ENCODE measurements around the gene METRNL.

The METRNL gene

GRCh38 chr17:83081684-83082201 is 2.3 kb downstream of the METRNL start:
- TF ChIP-seq, protein P1, sequence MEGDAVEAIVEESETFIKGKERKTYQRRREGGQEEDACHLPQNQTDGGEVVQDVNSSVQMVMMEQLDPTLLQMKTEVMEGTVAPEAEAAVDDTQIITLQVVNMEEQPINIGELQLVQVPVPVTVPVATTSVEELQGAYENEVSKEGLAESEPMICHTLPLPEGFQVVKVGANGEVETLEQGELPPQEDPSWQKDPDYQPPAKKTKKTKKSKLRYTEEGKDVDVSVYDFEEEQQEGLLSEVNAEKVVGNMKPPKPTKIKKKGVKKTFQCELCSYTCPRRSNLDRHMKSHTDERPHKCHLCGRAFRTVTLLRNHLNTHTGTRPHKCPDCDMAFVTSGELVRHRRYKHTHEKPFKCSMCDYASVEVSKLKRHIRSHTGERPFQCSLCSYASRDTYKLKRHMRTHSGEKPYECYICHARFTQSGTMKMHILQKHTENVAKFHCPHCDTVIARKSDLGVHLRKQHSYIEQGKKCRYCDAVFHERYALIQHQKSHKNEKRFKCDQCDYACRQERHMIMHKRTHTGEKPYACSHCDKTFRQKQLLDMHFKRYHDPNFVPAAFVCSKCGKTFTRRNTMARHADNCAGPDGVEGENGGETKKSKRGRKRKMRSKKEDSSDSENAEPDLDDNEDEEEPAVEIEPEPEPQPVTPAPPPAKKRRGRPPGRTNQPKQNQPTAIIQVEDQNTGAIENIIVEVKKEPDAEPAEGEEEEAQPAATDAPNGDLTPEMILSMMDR (IDR thresholded peaks at IDR 0.05; ENCODE audit: control extremely low read depth, extremely low read depth, low read depth, missing control alignments) = no peak
- CTCF ChIA-PET = no interaction called here
- POLR2A ChIA-PET = no interaction called here
- peak; percentile 50 for DNase-seq (ENCODE audit: extremely low spot score)

DNA sequence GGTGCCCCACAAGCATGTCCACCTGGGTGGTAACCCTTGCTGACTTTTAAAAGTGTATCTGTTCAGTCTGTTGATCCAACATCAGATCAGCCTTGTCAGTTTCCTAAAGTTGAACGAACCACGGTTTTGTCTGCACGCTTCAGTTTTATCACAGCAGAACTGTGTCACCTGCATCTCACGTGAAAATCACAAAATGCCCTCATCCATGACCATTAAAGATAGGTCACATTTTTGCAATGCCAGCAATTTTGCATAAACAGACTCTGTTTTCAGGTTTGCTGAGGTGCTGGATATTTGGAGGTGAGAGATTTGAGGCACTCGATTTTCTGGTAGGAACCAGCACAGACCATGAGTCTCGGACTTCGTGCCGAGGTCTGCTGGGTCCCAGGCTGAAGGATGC is 3.0 kb downstream of the METRNL start:
- no peak for DNase-seq (ENCODE audit: extremely low spot score)
- ChIA-PET CTCF (no interaction called here), POLR2A (no interaction called here)
- TF ChIP-seq, protein P1 (IDR thresholded peaks at IDR 0.05; ENCODE audit: control extremely low read depth, extremely low read depth, low read depth, missing control alignments) = no peak

DNA sequence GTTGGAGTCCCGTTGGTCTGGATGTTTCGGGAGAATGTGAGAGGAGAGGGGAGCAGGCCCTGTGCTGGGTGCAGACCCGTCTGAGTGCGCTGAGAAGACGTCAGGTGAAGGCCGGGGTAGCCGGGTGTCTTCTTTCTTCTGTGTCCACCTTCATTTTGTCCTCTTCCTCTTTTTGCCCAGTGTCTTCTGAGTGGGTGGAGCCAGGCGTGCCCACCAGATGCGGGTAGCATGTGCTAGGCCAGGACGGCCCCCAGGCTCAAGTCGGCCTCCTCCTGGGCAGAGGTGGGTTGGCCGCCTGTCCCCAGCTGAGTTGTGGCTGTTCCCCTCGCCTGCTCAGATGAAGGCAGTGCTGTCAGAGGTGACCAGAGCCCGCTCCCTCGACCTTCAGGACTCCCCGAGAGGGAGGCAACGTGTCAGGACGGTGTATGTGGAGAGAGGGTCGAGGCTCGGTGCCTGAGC is 3.5 kb downstream of the METRNL start:
- ChIA-PET POLR2A (no interaction called here), CTCF (no interaction called here)
- TF ChIP-seq, protein P1 (IDR thresholded peaks at IDR 0.05; ENCODE audit: control extremely low read depth, extremely low read depth, low read depth, missing control alignments) = no peak
- DNase-seq (ENCODE audit: extremely low spot score) = no peak

DNA sequence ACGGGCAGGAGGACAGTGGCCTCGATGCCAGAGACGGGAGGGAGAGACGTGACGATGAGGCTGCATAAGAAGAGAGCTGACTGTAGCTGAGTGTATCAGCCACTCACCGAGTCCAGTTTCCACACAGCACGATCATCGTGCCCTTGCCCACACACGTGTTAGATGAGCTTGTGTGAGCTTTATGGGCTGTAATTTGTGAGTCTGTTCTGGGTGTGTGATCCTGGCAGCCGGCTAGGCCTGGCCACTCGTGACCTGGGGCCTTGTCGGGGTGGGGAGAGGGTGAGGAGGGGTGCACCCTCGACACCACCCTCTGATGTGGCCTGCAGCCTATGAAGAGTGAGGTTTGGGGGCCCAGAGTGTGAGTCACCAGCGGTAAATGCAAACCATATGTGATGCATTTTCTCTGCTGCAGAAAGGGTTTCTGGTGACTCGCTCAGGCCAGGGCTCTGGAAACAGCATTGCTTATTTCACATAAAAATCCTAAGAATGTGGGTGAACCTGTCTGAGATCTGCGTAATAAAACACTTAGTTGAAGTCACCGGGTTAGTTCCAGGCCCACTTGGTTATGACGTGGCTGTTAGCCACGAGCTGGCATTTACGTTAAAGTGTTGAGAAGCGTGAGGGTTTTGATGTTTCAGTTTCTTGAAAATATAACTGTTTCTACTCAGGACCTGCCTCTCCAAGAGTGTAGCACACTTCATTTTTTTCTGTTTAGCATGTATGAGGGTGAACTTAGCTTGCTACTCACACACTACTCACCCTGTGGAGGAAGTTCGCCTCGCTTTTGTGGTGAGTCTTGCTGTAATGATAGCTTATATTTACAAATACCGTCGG is 4.2 kb downstream of the METRNL start:
- POLR2A ChIA-PET = no interaction called here
- DNase-seq (ENCODE audit: extremely low spot score) = no peak
- TF ChIP-seq, protein P1 (IDR thresholded peaks at IDR 0.05; ENCODE audit: control extremely low read depth, extremely low read depth, low read depth, missing control alignments) = no peak
- CTCF ChIA-PET = interaction anchor here (0.8 kb wide), 1 partner anchor 302 kb away, joined by 3 read pairs; no protein-coding TSS in a partner anchor

GRCh38 chr17:83084214-83084613 is 4.8 kb downstream of the METRNL start:
- POLR2A ChIA-PET = no interaction called here
- TF ChIP-seq, protein P1 (IDR thresholded peaks at IDR 0.05; ENCODE audit: control extremely low read depth, extremely low read depth, low read depth, missing control alignments) = no peak
- CTCF ChIA-PET = interaction anchor here (0.8 kb wide), 1 partner anchor 303 kb away, joined by 3 read pairs; no protein-coding TSS in a partner anchor
- no peak for DNase-seq (ENCODE audit: extremely low spot score)

DNA sequence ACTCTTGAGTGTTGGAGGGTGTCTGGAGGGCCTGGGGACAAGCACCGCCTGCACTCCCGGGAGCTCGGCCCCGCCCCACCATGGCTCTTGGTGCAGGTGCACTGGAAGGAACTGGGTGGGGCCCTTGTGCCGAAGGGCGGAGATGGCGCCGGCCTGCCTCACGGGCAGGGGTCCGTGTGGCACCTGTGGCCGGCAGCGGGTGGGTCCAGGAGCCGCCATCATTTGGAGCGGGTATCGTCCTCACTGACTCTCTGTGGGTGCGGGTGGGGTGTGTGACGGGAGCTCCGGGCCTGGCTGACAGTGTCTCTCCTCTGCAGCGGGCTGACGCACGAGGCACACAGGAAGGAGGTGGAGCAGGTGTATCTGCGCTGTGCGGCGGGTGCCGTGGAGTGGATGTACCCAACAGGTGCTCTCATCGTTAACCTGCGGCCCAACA is 5.2 kb downstream of the METRNL start:
- ChIA-PET CTCF (no interaction called here), POLR2A (no interaction called here)
- DNase-seq (ENCODE audit: extremely low spot score) = no peak
- TF ChIP-seq, protein P1 (IDR thresholded peaks at IDR 0.05; ENCODE audit: control extremely low read depth, extremely low read depth, low read depth, missing control alignments) = no peak

Data from GM10248 (cell line).